GM12878 (cell line): Measurements from ENCODE around the gene OVOL1. TPM values are rescaled to one million over a fixed set of nuclear protein-coding genes. Genes with fewer than 3 reads are reported as not detected.

ENCODE experiments used
- ATAC-seq: fragments of 200-7000 bp; cut with Tn5 transposase; 3 replicates; pipeline ENCODE4 v1.9.1; 2020; ENCODE audit warnings: mild to moderate bottlenecking, moderate library complexity
- BruUV-seq: library from RNA; stranded (reverse); fragments of 400-500 nt; replicated peaks from 2 replicates; lab custom pipeline; 2021; lab: Mats Ljungman, UMichigan
- CTCF ChIA-PET: fragments of 300-600 bp; sonication (Branson Sonifier 250); formaldehyde crosslinking; extraction: SDS; loops from one replicate; lab custom pipeline; 2021; ENCODE audit warnings: inconsistent platforms; lab: Yijun Ruan, JAX
- POLR2A ChIA-PET: fragments of 350-600 bp; formaldehyde crosslinking; extraction: SDS; loops from one replicate; lab custom pipeline; 2021; ENCODE audit warnings: inconsistent platforms; lab: Charles Lee
- RAD21 ChIA-PET: fragments of 300-600 bp; sonication (Branson Sonifier 250); formaldehyde crosslinking; loops from one replicate; lab custom pipeline; 2023; ENCODE audit warnings: antibody characterized with exemption; ENCODE audit not compliant: unreplicated experiment; lab: Charles Lee
- SMC1A ChIA-PET: fragments of 300-600 bp; sonication (Branson Sonifier 250); formaldehyde crosslinking; loops from one replicate; lab custom pipeline; 2023; ENCODE audit not compliant: unreplicated experiment, uncharacterized antibody; lab: Charles Lee
- DNase-seq: peaks from one replicate; pipeline ENCODE4 v3.0.0-alpha.2; 2011; ENCODE audit warnings: low read depth, low spot score
- FAIRE-seq: peaks from 3 replicates; lab custom pipeline; 2011; peaks lifted over from hg19 to GRCh38; lab: Jason Lieb, UNC
- H2AFZ ChIP-seq: 2 replicates; pipeline ENCODE4 v1.6.0; 2011; ENCODE audit warnings: low read depth, low read length, control low read depth; ENCODE audit not compliant: control insufficient read depth
- H3K27ac ChIP-seq: 2 replicates; pipeline ENCODE4 v1.5.1; 2011; ENCODE audit warnings: control low read depth; ENCODE audit not compliant: control insufficient read depth, insufficient read depth
- H3K27me3 ChIP-seq, 2 experiments: replicated peaks in 1 of 2; 2 replicates each; pipeline versions ENCODE4 v1.6.0 to v1.6.1; 2011; ENCODE audit warnings: low read length in 1 of 2; ENCODE audit not compliant: control insufficient read depth in 2 of 2, insufficient read depth in 2 of 2
- H3K36me3 ChIP-seq, 2 experiments: 2 replicates each; pipeline ENCODE4 v1.5.1; 2011; ENCODE audit warnings: low read length in 1 of 2; ENCODE audit not compliant: control insufficient read depth in 2 of 2, insufficient read depth in 2 of 2
- H3K4me1 ChIP-seq: 2 replicates; pipeline ENCODE4 v1.6.1; 2011; ENCODE audit warnings: mild to moderate bottlenecking, low read length, moderate library complexity, mixed read lengths; ENCODE audit not compliant: control insufficient read depth, insufficient read depth
- H3K4me2 ChIP-seq: 2 replicates; pipeline ENCODE4 v1.6.0; 2011; ENCODE audit warnings: control low read depth; ENCODE audit not compliant: control insufficient read depth, insufficient read depth
- H3K4me3 ChIP-seq: fragments of 200-600 bp; sonication (generic); 2 replicates; pipeline ENCODE4 v1.5.1; 2016
- H3K79me2 ChIP-seq: 2 replicates; pipeline ENCODE4 v1.6.0; 2011; ENCODE audit warnings: low read length; ENCODE audit not compliant: control insufficient read depth, insufficient read depth
- H3K9ac ChIP-seq: 2 replicates; pipeline ENCODE4 v1.8.0; 2011; ENCODE audit warnings: low read length, control low read depth, mixed read lengths; ENCODE audit not compliant: control insufficient read depth, insufficient read depth
- H3K9me3 ChIP-seq: replicated peaks from 3 replicates; pipeline ENCODE4 v1.5.1; 2011; ENCODE audit warnings: mild to moderate bottlenecking, low read length; ENCODE audit not compliant: control insufficient read depth, insufficient read depth
- H4K20me1 ChIP-seq: 2 replicates; pipeline ENCODE4 v1.6.0; 2011; ENCODE audit not compliant: control insufficient read depth, insufficient read depth
- HDGF ChIP-seq: fragments of 450-650 bp; IDR thresholded peaks from 2 replicates; pipeline ENCODE4 v1.6.1; 2016; ENCODE audit warnings: antibody characterized with exemption
- MLLT1 ChIP-seq: fragments of 450-650 bp; IDR thresholded peaks from 2 replicates; pipeline ENCODE4 v1.6.1; 2016; ENCODE audit warnings: mild to moderate bottlenecking
- NBN ChIP-seq: fragments of 450-650 bp; IDR thresholded peaks from 2 replicates; pipeline ENCODE4 v1.6.1; 2016
- WGBS: methylation state at CpG from one replicate; pipeline ENCODE4 v1.1.6; 2016; ENCODE audit warnings: low lambda C conversion rate; ENCODE audit not compliant: insufficient replicate concordance, insufficient coverage; ENCODE audit errors: missing lambda C conversion rate; 5-methylcytosine and 5-hydroxymethylcytosine counted together
- in situ Hi-C: fragments of 300-500 bp; cut with MboI; formaldehyde crosslinking; loops from 9 replicates; pipeline ENCODE4 v1.14.3; 2018; ENCODE audit warnings: mixed read lengths
- intact Hi-C: fragments of 100-400 bp; cut with micrococcal nuclease; formaldehyde crosslinking; loops from one replicate; pipeline ENCODE4 v1.14.2; 2022; ENCODE audit not compliant: unreplicated experiment
- polyA plus RNA-seq, 11 experiments: library from polyadenylated mRNA; depleted of rRNA in 4 of 11; unstranded in 6 of 11; stranded (reverse) in 5 of 11; fragments of >200 nt; fragmentation: Nextera tagmentation in 4 of 11; fragmentation: Illumina TruSeq in 1 of 11; extraction: Ambion mirVana in 4 of 11; extraction: Trizol in 1 of 11; gene quantifications; 1 replicate in 1 of 11; 2 replicates in 10 of 11; pipeline versions ENCODE4 v1.2.1 to v1.2.3, GENCODE V29; 2011 to 2016; ENCODE audit warnings: inconsistent platforms in 2 of 11, missing spikeins in 2 of 11, low read depth in 1 of 11
- total RNA-seq, 4 experiments: library from RNA; depleted of rRNA in 3 of 4; stranded (reverse); fragments of >200 nt in 3 of 4; fragmentation: Illumina TruSeq in 1 of 4; extraction: Trizol in 1 of 4; gene quantifications; 2 replicates each; pipeline versions ENCODE4 v1.2.1 to v1.2.3, GENCODE V29; 2013 to 2021
- TF ChIP-seq, protein P1 (sequence below): IDR thresholded peaks from 2 replicates; pipeline ENCODE4 v1.6.1; 2012; ENCODE audit warnings: low read length, inconsistent platforms
- TF ChIP-seq, protein P2 (sequence below): fragments of 450-650 bp; IDR thresholded peaks from 2 replicates; pipeline ENCODE4 v1.6.1; 2017; ENCODE audit warnings: mild to moderate bottlenecking, moderate library complexity

The OVOL1 gene
- total and polyA plus RNA-seq, 10 of the 15 experiments (the other 5 are each of a cell fraction or from before 2014, with no cell fraction given) = 0.04 to 0.96 (median 0.09) TPM; not detected in 7

GRCh38 chr11:65834202-65834601, 47.3 kb downstream of the OVOL1 start:
- 61% methylated on average over 6 of the region's 6 CpGs for WGBS
- RAD21 ChIA-PET = interaction anchor here (1.0 kb wide), 1 partner anchor 54 kb away, joined by 3 read pairs; no protein-coding TSS in a partner anchor
- DNase-seq (no peak), FAIRE-seq (no peak), ATAC-seq (no peak)
- Histone ChIP-seq H2AFZ (peak overlapping the region; percentile 98), H3K27ac (no peak overlapping the region), H4K20me1 (no peaks in the 10 kb centered on the region), H3K36me3 (no peaks in the 10 kb centered on the region), H3K4me2 (peak overlapping the region; percentile 94), H3K79me2 (no peaks in the 10 kb centered on the region), H3K27me3 (peaks cover 0 to 7% of the 10 kb centered on the region in 2 experiments; a peak in 1 of 4 replicates), H3K9me3 (no peaks in the 10 kb centered on the region), H3K4me1 (peaks cover 15% of the 10 kb centered on the region), H3K9ac (no peak overlapping the region), H3K4me3 (peak overlapping the region; percentile 64)
- intact Hi-C loops (no loop called here), in situ Hi-C loops (no loop called here)
- TF ChIP-seq, protein P1, sequence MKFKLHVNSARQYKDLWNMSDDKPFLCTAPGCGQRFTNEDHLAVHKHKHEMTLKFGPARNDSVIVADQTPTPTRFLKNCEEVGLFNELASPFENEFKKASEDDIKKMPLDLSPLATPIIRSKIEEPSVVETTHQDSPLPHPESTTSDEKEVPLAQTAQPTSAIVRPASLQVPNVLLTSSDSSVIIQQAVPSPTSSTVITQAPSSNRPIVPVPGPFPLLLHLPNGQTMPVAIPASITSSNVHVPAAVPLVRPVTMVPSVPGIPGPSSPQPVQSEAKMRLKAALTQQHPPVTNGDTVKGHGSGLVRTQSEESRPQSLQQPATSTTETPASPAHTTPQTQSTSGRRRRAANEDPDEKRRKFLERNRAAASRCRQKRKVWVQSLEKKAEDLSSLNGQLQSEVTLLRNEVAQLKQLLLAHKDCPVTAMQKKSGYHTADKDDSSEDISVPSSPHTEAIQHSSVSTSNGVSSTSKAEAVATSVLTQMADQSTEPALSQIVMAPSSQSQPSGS = no peak
- TF ChIP-seq MLLT1 (0 out of 2 replicates have a peak, but pooled peaks have one; percentile 14), NBN (peak; percentile 36; the same call in 1 of the 2 replicates), HDGF (peak; percentile 94)
- TF ChIP-seq, protein P2, sequence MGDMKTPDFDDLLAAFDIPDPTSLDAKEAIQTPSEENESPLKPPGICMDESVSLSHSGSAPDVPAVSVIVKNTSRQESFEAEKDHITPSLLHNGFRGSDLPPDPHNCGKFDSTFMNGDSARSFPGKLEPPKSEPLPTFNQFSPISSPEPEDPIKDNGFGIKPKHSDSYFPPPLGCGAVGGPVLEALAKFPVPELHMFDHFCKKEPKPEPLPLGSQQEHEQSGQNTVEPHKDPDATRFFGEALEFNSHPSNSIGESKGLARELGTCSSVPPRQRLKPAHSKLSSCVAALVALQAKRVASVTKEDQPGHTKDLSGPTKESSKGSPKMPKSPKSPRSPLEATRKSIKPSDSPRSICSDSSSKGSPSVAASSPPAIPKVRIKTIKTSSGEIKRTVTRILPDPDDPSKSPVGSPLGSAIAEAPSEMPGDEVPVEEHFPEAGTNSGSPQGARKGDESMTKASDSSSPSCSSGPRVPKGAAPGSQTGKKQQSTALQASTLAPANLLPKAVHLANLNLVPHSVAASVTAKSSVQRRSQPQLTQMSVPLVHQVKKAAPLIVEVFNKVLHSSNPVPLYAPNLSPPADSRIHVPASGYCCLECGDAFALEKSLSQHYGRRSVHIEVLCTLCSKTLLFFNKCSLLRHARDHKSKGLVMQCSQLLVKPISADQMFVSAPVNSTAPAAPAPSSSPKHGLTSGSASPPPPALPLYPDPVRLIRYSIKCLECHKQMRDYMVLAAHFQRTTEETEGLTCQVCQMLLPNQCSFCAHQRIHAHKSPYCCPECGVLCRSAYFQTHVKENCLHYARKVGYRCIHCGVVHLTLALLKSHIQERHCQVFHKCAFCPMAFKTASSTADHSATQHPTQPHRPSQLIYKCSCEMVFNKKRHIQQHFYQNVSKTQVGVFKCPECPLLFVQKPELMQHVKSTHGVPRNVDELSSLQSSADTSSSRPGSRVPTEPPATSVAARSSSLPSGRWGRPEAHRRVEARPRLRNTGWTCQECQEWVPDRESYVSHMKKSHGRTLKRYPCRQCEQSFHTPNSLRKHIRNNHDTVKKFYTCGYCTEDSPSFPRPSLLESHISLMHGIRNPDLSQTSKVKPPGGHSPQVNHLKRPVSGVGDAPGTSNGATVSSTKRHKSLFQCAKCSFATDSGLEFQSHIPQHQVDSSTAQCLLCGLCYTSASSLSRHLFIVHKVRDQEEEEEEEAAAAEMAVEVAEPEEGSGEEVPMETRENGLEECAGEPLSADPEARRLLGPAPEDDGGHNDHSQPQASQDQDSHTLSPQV = no peak
- CTCF ChIA-PET = interaction anchor here (1.8 to 3.0 kb wide), 4 partner anchors 16 to 55 kb away, joined by 6 to 19 read pairs (median 13); no protein-coding TSS in a partner anchor
- POLR2A ChIA-PET = interaction anchor here (1.4 to 2.7 kb wide), 2 partner anchors 24 to 55 kb away, joined by 11 to 18 read pairs; partner anchors contain the start of genes CFL1, FIBP and MUS81
- SMC1A ChIA-PET = interaction anchor here (1.2 to 1.5 kb wide), 3 partner anchors 9 to 123 kb away, joined by 3 to 4 read pairs (median 3); no protein-coding TSS in a partner anchor
- no TSS peak for BruUV-seq
